ENCODE measurements around the gene PTP4A2.

GRCh38 chr1:31874942-31875341 lies 63.2 kb downstream of the PTP4A2 start:
- TF ChIP-seq CTCF (IDR thresholded peaks at IDR 0.05) (no peak), EP300 (IDR thresholded peaks at IDR 0.05) (no peak)
